HG03520 (cell line): ENCODE measurements around the gene RBFOX2.

Source experiments
- ATAC-seq: cut with Tn5 transposase; IDR thresholded peaks from one replicate; pipeline ENCODE4 v1.9.1; 2021; ENCODE audit warnings: mild to moderate bottlenecking, moderate library complexity; ENCODE audit not compliant: unreplicated experiment

The RBFOX2 gene

GRCh38 chr22:35978889-35979288 lies 49.7 kb downstream of the RBFOX2 start:
- ATAC-seq: no peak

GRCh38 chr22:35978201-35978600 lies 50.4 kb downstream of the RBFOX2 start:
- ATAC-seq: no peak

- ATAC-seq: no peak
Observed at GRCh38 chr22:35977136-35977535, 51.5 kb downstream of the RBFOX2 start.

GRCh38 chr22:35973388-35973787 lies 55.2 kb downstream of the RBFOX2 start:
- ATAC-seq: no peak

GRCh38 chr22:35972559-35972958 lies 56.1 kb downstream of the RBFOX2 start:
- ATAC-seq: no peak

GRCh38 chr22:35971456-35972119 lies 57.0 kb downstream of the RBFOX2 start:
- ATAC-seq: no peak

GRCh38 chr22:35970616-35971455 lies 57.8 kb downstream of the RBFOX2 start:
- ATAC-seq: no peak

GRCh38 chr22:35967046-35967397 lies 61.6 kb downstream of the RBFOX2 start:
- no peak for ATAC-seq

GRCh38 chr22:35966314-35967045 lies 62.1 kb downstream of the RBFOX2 start:
- no peak for ATAC-seq

GRCh38 chr22:35963237-35963810 lies 65.3 kb downstream of the RBFOX2 start:
- ATAC-seq: no peak

- ATAC-seq: no peak
Observed at GRCh38 chr22:35961480-35962295, 66.9 kb downstream of the RBFOX2 start.

- ATAC-seq: no peak
Observed at GRCh38 chr22:35960854-35961253, 67.8 kb downstream of the RBFOX2 start.

GRCh38 chr22:35959121-35959800 lies 69.4 kb downstream of the RBFOX2 start:
- no peak for ATAC-seq

- ATAC-seq: no peak
Observed at GRCh38 chr22:35958334-35958733, 70.3 kb downstream of the RBFOX2 start.

- no peak for ATAC-seq
Observed at GRCh38 chr22:35957589-35957988, 71.0 kb downstream of the RBFOX2 start.

- no peak for ATAC-seq
Observed at GRCh38 chr22:35956850-35957249, 71.8 kb downstream of the RBFOX2 start.

GRCh38 chr22:35955546-35955945 lies 73.1 kb downstream of the RBFOX2 start:
- no peak for ATAC-seq

- ATAC-seq: no peak
Observed at GRCh38 chr22:35952576-35952975, 76.0 kb downstream of the RBFOX2 start.

- ATAC-seq: no peak
Observed at GRCh38 chr22:35950262-35950661, 78.4 kb downstream of the RBFOX2 start.

GRCh38 chr22:35949243-35949642 lies 79.4 kb downstream of the RBFOX2 start:
- ATAC-seq: no peak
